GM12878 (cell line): ENCODE data around the gene GJC3. TPM values are rescaled to one million over a fixed set of nuclear protein-coding genes. Genes with fewer than 3 reads are reported as not detected.
"Not testable (repeated sequence)": the region's sequence is repeated elsewhere in the genome, so short reads cannot be mapped to it uniquely, and the experiment has no call there.

Experiments used
- ATAC-seq: fragments of 200-7000 bp; cut with Tn5 transposase; 3 replicates; pipeline ENCODE4 v1.9.1; 2020; ENCODE audit warnings: mild to moderate bottlenecking, moderate library complexity
- BruUV-seq: library from RNA; stranded (reverse); fragments of 400-500 nt; replicated peaks from 2 replicates; lab custom pipeline; 2021; lab: Mats Ljungman, UMichigan
- CTCF ChIA-PET: fragments of 300-600 bp; sonication (Branson Sonifier 250); formaldehyde crosslinking; extraction: SDS; loops from one replicate; lab custom pipeline; 2021; ENCODE audit warnings: inconsistent platforms; lab: Yijun Ruan, JAX
- POLR2A ChIA-PET: fragments of 350-600 bp; formaldehyde crosslinking; extraction: SDS; loops from one replicate; lab custom pipeline; 2021; ENCODE audit warnings: inconsistent platforms; lab: Charles Lee
- RAD21 ChIA-PET: fragments of 300-600 bp; sonication (Branson Sonifier 250); formaldehyde crosslinking; loops from one replicate; lab custom pipeline; 2023; ENCODE audit warnings: antibody characterized with exemption; ENCODE audit not compliant: unreplicated experiment; lab: Charles Lee
- SMC1A ChIA-PET: fragments of 300-600 bp; sonication (Branson Sonifier 250); formaldehyde crosslinking; loops from one replicate; lab custom pipeline; 2023; ENCODE audit not compliant: unreplicated experiment, uncharacterized antibody; lab: Charles Lee
- DNase-seq: peaks from one replicate; pipeline ENCODE4 v3.0.0-alpha.2; 2011; ENCODE audit warnings: low read depth, low spot score
- FAIRE-seq: peaks from 3 replicates; lab custom pipeline; 2011; peaks lifted over from hg19 to GRCh38; lab: Jason Lieb, UNC
- H2AFZ ChIP-seq: 2 replicates; pipeline ENCODE4 v1.6.0; 2011; ENCODE audit warnings: low read depth, low read length, control low read depth; ENCODE audit not compliant: control insufficient read depth
- H3K27ac ChIP-seq: 2 replicates; pipeline ENCODE4 v1.5.1; 2011; ENCODE audit warnings: control low read depth; ENCODE audit not compliant: control insufficient read depth, insufficient read depth
- H3K27me3 ChIP-seq, 2 experiments: replicated peaks in 1 of 2; 2 replicates each; pipeline versions ENCODE4 v1.6.0 to v1.6.1; 2011; ENCODE audit warnings: low read length in 1 of 2; ENCODE audit not compliant: control insufficient read depth in 2 of 2, insufficient read depth in 2 of 2
- H3K36me3 ChIP-seq, 2 experiments: 2 replicates each; pipeline ENCODE4 v1.5.1; 2011; ENCODE audit warnings: low read length in 1 of 2; ENCODE audit not compliant: control insufficient read depth in 2 of 2, insufficient read depth in 2 of 2
- H3K4me1 ChIP-seq: 2 replicates; pipeline ENCODE4 v1.6.1; 2011; ENCODE audit warnings: mild to moderate bottlenecking, low read length, moderate library complexity, mixed read lengths; ENCODE audit not compliant: control insufficient read depth, insufficient read depth
- H3K4me2 ChIP-seq: 2 replicates; pipeline ENCODE4 v1.6.0; 2011; ENCODE audit warnings: control low read depth; ENCODE audit not compliant: control insufficient read depth, insufficient read depth
- H3K4me3 ChIP-seq: fragments of 200-600 bp; sonication (generic); 2 replicates; pipeline ENCODE4 v1.5.1; 2016
- H3K79me2 ChIP-seq: 2 replicates; pipeline ENCODE4 v1.6.0; 2011; ENCODE audit warnings: low read length; ENCODE audit not compliant: control insufficient read depth, insufficient read depth
- H3K9ac ChIP-seq: 2 replicates; pipeline ENCODE4 v1.8.0; 2011; ENCODE audit warnings: low read length, control low read depth, mixed read lengths; ENCODE audit not compliant: control insufficient read depth, insufficient read depth
- H3K9me3 ChIP-seq: replicated peaks from 3 replicates; pipeline ENCODE4 v1.5.1; 2011; ENCODE audit warnings: mild to moderate bottlenecking, low read length; ENCODE audit not compliant: control insufficient read depth, insufficient read depth
- H4K20me1 ChIP-seq: 2 replicates; pipeline ENCODE4 v1.6.0; 2011; ENCODE audit not compliant: control insufficient read depth, insufficient read depth
- IKZF2 ChIP-seq, 2 experiments: fragments of 450-650 bp; IDR thresholded peaks; 2 replicates each; pipeline ENCODE4 v1.6.1; 2017; ENCODE audit warnings: mild to moderate bottlenecking in 2 of 2, moderate library complexity in 2 of 2
- POLR2A ChIP-seq: IDR thresholded peaks from 2 replicates; pipeline ENCODE4 v1.6.1; 2011; ENCODE audit warnings: low read depth, mild to moderate bottlenecking, low read length
- RAD51 ChIP-seq: fragments of 450-650 bp; IDR thresholded peaks from 2 replicates; pipeline ENCODE4 v1.6.1; 2016; ENCODE audit warnings: moderate library complexity, mild to moderate bottlenecking, inconsistent platforms
- RUNX3 ChIP-seq: IDR thresholded peaks from 2 replicates; pipeline ENCODE4 v1.6.1; 2012; ENCODE audit warnings: low read length, inconsistent platforms
- WGBS: methylation state at CpG from one replicate; pipeline ENCODE4 v1.1.6; 2016; ENCODE audit warnings: low lambda C conversion rate; ENCODE audit not compliant: insufficient replicate concordance, insufficient coverage; ENCODE audit errors: missing lambda C conversion rate; 5-methylcytosine and 5-hydroxymethylcytosine counted together
- in situ Hi-C: fragments of 300-500 bp; cut with MboI; formaldehyde crosslinking; loops from 9 replicates; pipeline ENCODE4 v1.14.3; 2018; ENCODE audit warnings: mixed read lengths
- intact Hi-C: fragments of 100-400 bp; cut with micrococcal nuclease; formaldehyde crosslinking; loops from one replicate; pipeline ENCODE4 v1.14.2; 2022; ENCODE audit not compliant: unreplicated experiment
- polyA plus RNA-seq, 11 experiments: library from polyadenylated mRNA; depleted of rRNA in 4 of 11; unstranded in 6 of 11; stranded (reverse) in 5 of 11; fragments of >200 nt; fragmentation: Nextera tagmentation in 4 of 11; fragmentation: Illumina TruSeq in 1 of 11; extraction: Ambion mirVana in 4 of 11; extraction: Trizol in 1 of 11; gene quantifications; 1 replicate in 1 of 11; 2 replicates in 10 of 11; pipeline versions ENCODE4 v1.2.1 to v1.2.3, GENCODE V29; 2011 to 2016; ENCODE audit warnings: inconsistent platforms in 2 of 11, missing spikeins in 2 of 11, low read depth in 1 of 11
- total RNA-seq, 4 experiments: library from RNA; depleted of rRNA in 3 of 4; stranded (reverse); fragments of >200 nt in 3 of 4; fragmentation: Illumina TruSeq in 1 of 4; extraction: Trizol in 1 of 4; gene quantifications; 2 replicates each; pipeline versions ENCODE4 v1.2.1 to v1.2.3, GENCODE V29; 2013 to 2021

The GJC3 gene
- total and polyA plus RNA-seq, 10 of the 15 experiments (the other 5 are each of a cell fraction or from before 2014, with no cell fraction given) = 0.06 to 0.18 (median 0.09) TPM; not detected in 6

GRCh38 chr7:99955247-99955646, 25.8 kb upstream of the GJC3 start:
- Histone ChIP-seq H3K4me3 (no peak overlapping the region), H3K36me3 (no peaks in the 10 kb centered on the region), H3K9me3 (no peaks in the 10 kb centered on the region; the same call in 2 of the 3 replicates), H3K9ac (no peak overlapping the region), H3K4me1 (no peaks in the 10 kb centered on the region), H3K27ac (no peak overlapping the region), H2AFZ (no peak overlapping the region), H3K4me2 (no peak overlapping the region), H3K27me3 (no peaks in the 10 kb centered on the region), H3K79me2 (no peaks in the 10 kb centered on the region), H4K20me1 (no peaks in the 10 kb centered on the region)
- SMC1A ChIA-PET = no interaction called here
- in situ Hi-C loops = no loop called here
- no peak for ATAC-seq
- POLR2A ChIA-PET = interaction anchor here (0.7 kb wide), 1 partner anchor 784 kb away, joined by 4 read pairs; no protein-coding TSS in a partner anchor
- no TSS peak for BruUV-seq
- no peak for FAIRE-seq
- CTCF ChIA-PET = no interaction called here
- no peak for DNase-seq
- intact Hi-C loops = no loop called here
- RAD21 ChIA-PET = no interaction called here
- WGBS = 27% methylated on average over 6 of the region's 6 CpGs
- TF ChIP-seq RUNX3 = peak; percentile 31; the same call in 1 of the 2 replicates
- TF ChIP-seq POLR2A = no peak
- no peak for TF ChIP-seq RAD51
- peak in 1 of 2 experiments; percentile 11; a peak in 1 of 4 replicates for TF ChIP-seq IKZF2 (IDR thresholded peaks at IDR 0.05)

- H3K27me3 ChIP-seq, H3K4me3 ChIP-seq, ATAC-seq, H4K20me1 ChIP-seq, H3K4me1 ChIP-seq, FAIRE-seq, H2AFZ ChIP-seq, DNase-seq, in situ Hi-C loops, intact Hi-C loops, SMC1A ChIA-PET, H3K27ac ChIP-seq, H3K9ac ChIP-seq, H3K9me3 ChIP-seq, POLR2A ChIA-PET, H3K4me2 ChIP-seq, H3K79me2 ChIP-seq, H3K36me3 ChIP-seq, BruUV-seq, CTCF ChIA-PET: not testable (repeated sequence)
- 88% methylated on average over 7 of the region's 7 CpGs for WGBS
- RAD21 ChIA-PET = interaction anchor here (0.6 kb wide), 1 partner anchor 916 kb away, joined by 6 read pairs; no protein-coding TSS in a partner anchor
These were observed 25.2 kb upstream of the GJC3 start for GRCh38 chr7:99954643-99955042.
